Measurements from ENCODE around the gene ARID3C.
A peak's percentile ranks its signal among the peaks of the same experiment; 100 is the strongest.

The ARID3C gene

DNA sequence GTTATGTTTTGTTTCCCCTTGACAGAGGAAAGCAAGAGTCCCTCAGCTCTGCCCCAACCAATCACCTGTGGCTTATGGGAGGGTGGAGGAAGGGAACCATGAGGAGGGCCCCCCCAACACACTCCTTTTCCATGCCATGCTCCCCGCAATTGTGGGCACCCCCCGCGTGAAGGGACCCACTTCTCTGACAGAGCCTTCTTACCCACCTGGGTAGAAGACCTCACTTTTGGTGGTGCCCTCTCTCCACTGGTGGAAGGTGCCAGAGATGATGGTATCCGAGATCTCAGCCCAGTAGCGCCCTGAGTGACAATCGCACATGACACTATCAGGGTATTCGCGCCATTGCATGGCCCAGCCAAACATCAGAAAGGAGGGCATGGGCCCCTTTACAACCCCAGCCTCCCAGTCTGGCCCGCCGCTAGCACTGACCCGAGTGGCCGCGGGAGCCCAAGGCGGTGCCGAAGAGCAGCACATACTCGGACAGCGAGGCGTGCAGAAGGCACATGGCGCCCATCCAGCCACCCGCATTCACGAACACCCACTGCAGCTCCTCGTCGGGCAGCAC, 8.0 kb upstream of the ARID3C start:
- H3K4me3 ChIP-seq (ENCODE audit: low read depth, low read length) = peak overlapping the region; percentile 66
- no peak for DNase-seq (ENCODE audit: low read depth)
- TF ChIP-seq, protein P1, sequence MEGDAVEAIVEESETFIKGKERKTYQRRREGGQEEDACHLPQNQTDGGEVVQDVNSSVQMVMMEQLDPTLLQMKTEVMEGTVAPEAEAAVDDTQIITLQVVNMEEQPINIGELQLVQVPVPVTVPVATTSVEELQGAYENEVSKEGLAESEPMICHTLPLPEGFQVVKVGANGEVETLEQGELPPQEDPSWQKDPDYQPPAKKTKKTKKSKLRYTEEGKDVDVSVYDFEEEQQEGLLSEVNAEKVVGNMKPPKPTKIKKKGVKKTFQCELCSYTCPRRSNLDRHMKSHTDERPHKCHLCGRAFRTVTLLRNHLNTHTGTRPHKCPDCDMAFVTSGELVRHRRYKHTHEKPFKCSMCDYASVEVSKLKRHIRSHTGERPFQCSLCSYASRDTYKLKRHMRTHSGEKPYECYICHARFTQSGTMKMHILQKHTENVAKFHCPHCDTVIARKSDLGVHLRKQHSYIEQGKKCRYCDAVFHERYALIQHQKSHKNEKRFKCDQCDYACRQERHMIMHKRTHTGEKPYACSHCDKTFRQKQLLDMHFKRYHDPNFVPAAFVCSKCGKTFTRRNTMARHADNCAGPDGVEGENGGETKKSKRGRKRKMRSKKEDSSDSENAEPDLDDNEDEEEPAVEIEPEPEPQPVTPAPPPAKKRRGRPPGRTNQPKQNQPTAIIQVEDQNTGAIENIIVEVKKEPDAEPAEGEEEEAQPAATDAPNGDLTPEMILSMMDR (IDR thresholded peaks at IDR 0.05; ENCODE audit: low read depth, low read length, missing control alignments) = no peak
- in situ Hi-C loops (cut with HindIII; ENCODE audit: low sequenced_read_pairs) = no loop called here

- in situ Hi-C loops (cut with HindIII; ENCODE audit: low sequenced_read_pairs) = no loop called here
- DNase-seq (ENCODE audit: low read depth) = no peak
- H3K4me3 ChIP-seq (ENCODE audit: low read depth, low read length) = no peak overlapping the region
- TF ChIP-seq, protein P1 (IDR thresholded peaks at IDR 0.05; ENCODE audit: low read depth, low read length, missing control alignments) = no peak
Measured at GRCh38 chr9:34635556-34635955, 6.7 kb upstream of the ARID3C start.

DNA sequence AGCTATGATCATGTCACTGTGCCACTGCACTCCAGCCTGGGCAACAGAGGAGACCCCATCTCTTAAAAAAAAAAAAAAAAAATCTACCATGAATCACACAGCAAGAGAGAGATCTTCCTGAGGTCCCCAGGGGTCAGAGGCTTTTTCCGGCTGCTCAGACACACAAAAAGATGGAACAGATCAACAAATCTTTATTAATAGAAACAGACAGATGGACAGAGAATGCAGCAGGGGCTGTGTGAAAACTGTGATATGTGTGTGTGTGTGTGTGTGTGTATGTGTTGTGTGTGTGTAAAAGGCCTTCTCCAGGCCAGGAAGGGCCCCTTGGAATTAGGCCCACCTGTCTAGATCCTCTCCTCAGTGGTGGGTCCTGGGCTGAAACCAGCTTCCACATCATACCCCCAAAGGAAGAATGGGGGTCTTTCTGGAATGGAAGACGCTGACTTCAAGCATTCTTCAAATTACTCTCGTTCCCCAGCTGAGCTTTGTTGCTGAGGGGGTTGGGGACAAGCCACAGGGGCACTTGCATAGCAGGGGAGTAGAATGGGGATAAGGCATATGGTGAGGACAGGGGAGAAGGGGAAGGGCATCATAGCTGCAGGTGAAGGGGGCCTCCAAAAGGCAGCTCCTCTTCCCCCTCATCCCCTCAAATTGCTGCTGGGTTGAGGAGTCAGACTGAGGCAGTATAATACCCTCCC, 5.8 kb upstream of the ARID3C start:
- TF ChIP-seq, protein P1 (IDR thresholded peaks at IDR 0.05; ENCODE audit: low read depth, low read length, missing control alignments) = no peak
- DNase-seq (ENCODE audit: low read depth) = no peak
- H3K4me3 ChIP-seq (ENCODE audit: low read depth, low read length) = no peak overlapping the region
- in situ Hi-C loops (cut with HindIII; ENCODE audit: low sequenced_read_pairs) = no loop called here

- no peak overlapping the region for H3K4me3 ChIP-seq (ENCODE audit: low read depth, low read length)
- TF ChIP-seq, protein P1 (IDR thresholded peaks at IDR 0.05; ENCODE audit: low read depth, low read length, missing control alignments) = peak; percentile 83
- peak; percentile 45 for DNase-seq (ENCODE audit: low read depth)
- in situ Hi-C loops (cut with HindIII; ENCODE audit: low sequenced_read_pairs) = no loop called here
Measured at GRCh38 chr9:34633851-34634550, 5.1 kb upstream of the ARID3C start.

GRCh38 chr9:34633166-34633565, 4.3 kb upstream of the ARID3C start:
- H3K4me3 ChIP-seq (ENCODE audit: low read depth, low read length) = no peak overlapping the region
- in situ Hi-C loops (cut with HindIII; ENCODE audit: low sequenced_read_pairs) = no loop called here
- TF ChIP-seq, protein P1 (IDR thresholded peaks at IDR 0.05; ENCODE audit: low read depth, low read length, missing control alignments) = no peak
- no peak for DNase-seq (ENCODE audit: low read depth)

GRCh38 chr9:34630402-34631154, 1.7 kb upstream of the ARID3C start:
- no peak overlapping the region for H3K4me3 ChIP-seq (ENCODE audit: low read depth, low read length)
- no peak for DNase-seq (ENCODE audit: low read depth)
- in situ Hi-C loops (cut with HindIII; ENCODE audit: low sequenced_read_pairs) = no loop called here
- TF ChIP-seq, protein P1 (IDR thresholded peaks at IDR 0.05; ENCODE audit: low read depth, low read length, missing control alignments) = no peak

Measured in astrocyte of the cerebellum (primary cell).